ENCODE data around the gene FRS2.

Gene FRS2

GRCh38 chr12:69588527-69588926 lies 118.3 kb downstream of the FRS2 start:
- TF ChIP-seq CTCF (IDR thresholded peaks at IDR 0.05; ENCODE audit: control extremely low read depth, extremely low read depth, low read depth, missing control alignments), result no peak
- POLR2A ChIA-PET, result no interaction called here
- DNase-seq (ENCODE audit: extremely low spot score), result no peak
- CTCF ChIA-PET, result interaction anchor here (1.3 kb wide), 1 partner anchor 9 kb away, joined by 3 read pairs; no protein-coding TSS in a partner anchor

GRCh38 chr12:69589082-69589481 lies 118.9 kb downstream of the FRS2 start:
- no peak for TF ChIP-seq CTCF (IDR thresholded peaks at IDR 0.05; ENCODE audit: control extremely low read depth, extremely low read depth, low read depth, missing control alignments)
- CTCF ChIA-PET, result interaction anchor here (1.3 kb wide), 1 partner anchor 9 kb away, joined by 3 read pairs; no protein-coding TSS in a partner anchor
- no peak for DNase-seq (ENCODE audit: extremely low spot score)
- POLR2A ChIA-PET, result no interaction called here

- no peak for DNase-seq (ENCODE audit: extremely low spot score)
- ChIA-PET CTCF (interaction anchor here (1.1 to 1.7 kb wide), 2 partner anchors 16 to 25 kb away, joined by 3 read pairs; no protein-coding TSS in a partner anchor), POLR2A (no interaction called here)
- no peak for TF ChIP-seq CTCF (IDR thresholded peaks at IDR 0.05; ENCODE audit: control extremely low read depth, extremely low read depth, low read depth, missing control alignments)
These were observed 125.5 kb downstream of the FRS2 start for GRCh38 chr12:69595689-69596088.

GRCh38 chr12:69598174-69598753 lies 128.1 kb downstream of the FRS2 start:
- TF ChIP-seq CTCF (IDR thresholded peaks at IDR 0.05; ENCODE audit: control extremely low read depth, extremely low read depth, low read depth, missing control alignments), result no peak
- DNase-seq (ENCODE audit: extremely low spot score), result no peak
- ChIA-PET CTCF (interaction anchor here (0.8 to 1.3 kb wide), 2 partner anchors 9 kb away, joined by 3 to 4 read pairs; no protein-coding TSS in a partner anchor), POLR2A (no interaction called here)

GRCh38 chr12:69600804-69601203 lies 130.6 kb downstream of the FRS2 start:
- ChIA-PET CTCF (interaction anchor here (1.4 to 3.1 kb wide), 7 partner anchors 9 to 216 kb away, joined by 3 to 9 read pairs (median 6); partner anchors contain the start of gene LRRC10), POLR2A (no interaction called here)
- TF ChIP-seq CTCF (IDR thresholded peaks at IDR 0.05; ENCODE audit: control extremely low read depth, extremely low read depth, low read depth, missing control alignments), result no peak
- no peak for DNase-seq (ENCODE audit: extremely low spot score)

GRCh38 chr12:69601962-69602685 lies 131.9 kb downstream of the FRS2 start:
- no peak for TF ChIP-seq CTCF (IDR thresholded peaks at IDR 0.05; ENCODE audit: control extremely low read depth, extremely low read depth, low read depth, missing control alignments)
- CTCF ChIA-PET, result interaction anchor here (0.8 to 3.1 kb wide), 3 partner anchors 8 to 38 kb away, joined by 3 to 9 read pairs (median 8); partner anchors contain the start of gene LRRC10
- no peak for DNase-seq (ENCODE audit: extremely low spot score)
- POLR2A ChIA-PET, result no interaction called here

All from GM10248 (cell line).